Measurements from ENCODE around the gene SETD1A.

SETD1A gene

DNA sequence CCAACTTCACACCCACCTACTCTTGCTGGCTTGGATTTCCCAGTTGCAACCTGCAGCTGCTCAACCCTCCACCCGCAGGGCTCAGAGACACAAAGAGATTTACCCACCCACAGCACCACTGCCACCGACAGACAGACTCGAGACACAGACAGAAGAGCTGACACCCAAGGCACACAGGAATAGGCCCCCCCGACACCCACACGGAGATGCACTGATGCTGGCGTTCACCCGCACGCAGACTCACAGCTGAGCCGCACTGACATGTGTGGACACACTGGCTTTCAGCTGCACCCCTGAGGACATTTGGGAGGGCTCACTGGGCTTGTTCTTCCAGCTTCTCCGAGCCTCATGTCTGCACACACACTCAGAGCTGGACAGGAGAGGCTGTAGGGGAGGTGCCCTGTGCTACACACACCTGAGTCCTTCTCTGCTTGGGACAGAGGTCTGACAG is 44.7 kb downstream of the SETD1A start:
- H3K4me1 ChIP-seq (ENCODE audit: control insufficient read depth, insufficient read depth, low read length), result peaks cover 13% of the 10 kb centered on the region
- H3K27ac ChIP-seq (ENCODE audit: low read depth, low read length), result no peak overlapping the region
- H3K9ac ChIP-seq (ENCODE audit: low read depth, low read length), result no peak overlapping the region
- H3K4me3 ChIP-seq (ENCODE audit: low read depth, low read length), result no peak overlapping the region
- no peaks in the 10 kb centered on the region for H3K9me3 ChIP-seq (ENCODE audit: control insufficient read depth, insufficient read depth, low read length)
- H3K36me3 ChIP-seq (ENCODE audit: control insufficient read depth, insufficient read depth, low read length), result no peaks in the 10 kb centered on the region
- H3K27me3 ChIP-seq (ENCODE audit: control insufficient read depth, insufficient read depth, low read length), result no peaks in the 10 kb centered on the region; the same call in 1 of the 2 replicates

DNA sequence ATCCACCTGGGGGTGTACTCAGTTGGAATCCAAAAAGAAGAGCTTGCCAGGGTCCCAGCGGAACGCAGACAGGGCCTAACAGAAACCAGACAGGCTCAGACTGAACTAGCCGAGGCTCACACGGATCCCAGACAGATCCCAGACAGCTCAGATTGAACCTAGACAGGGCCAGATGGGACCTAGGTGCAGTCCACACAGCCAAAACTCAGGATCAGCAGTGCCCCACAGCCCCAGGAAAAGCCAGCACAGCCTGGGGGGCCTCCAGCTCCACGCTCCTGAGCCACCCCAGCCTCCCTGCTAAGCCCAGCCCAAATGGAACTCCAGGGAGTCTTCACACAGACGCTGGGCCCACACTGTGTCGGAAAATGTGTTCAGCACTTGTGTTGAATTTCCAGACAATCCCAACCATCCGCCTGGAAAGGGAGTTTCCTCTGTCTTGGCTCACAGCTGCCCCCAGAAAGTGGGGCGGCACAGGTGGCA is 45.3 kb downstream of the SETD1A start:
- no peaks in the 10 kb centered on the region for H3K36me3 ChIP-seq (ENCODE audit: control insufficient read depth, insufficient read depth, low read length)
- no peak overlapping the region for H3K27ac ChIP-seq (ENCODE audit: low read depth, low read length)
- H3K4me3 ChIP-seq (ENCODE audit: low read depth, low read length), result no peak overlapping the region
- no peaks in the 10 kb centered on the region; the same call in 1 of the 2 replicates for H3K27me3 ChIP-seq (ENCODE audit: control insufficient read depth, insufficient read depth, low read length)
- no peak overlapping the region for H3K9ac ChIP-seq (ENCODE audit: low read depth, low read length)
- H3K9me3 ChIP-seq (ENCODE audit: control insufficient read depth, insufficient read depth, low read length), result no peaks in the 10 kb centered on the region
- H3K4me1 ChIP-seq (ENCODE audit: control insufficient read depth, insufficient read depth, low read length), result peaks cover 9% of the 10 kb centered on the region

DNA sequence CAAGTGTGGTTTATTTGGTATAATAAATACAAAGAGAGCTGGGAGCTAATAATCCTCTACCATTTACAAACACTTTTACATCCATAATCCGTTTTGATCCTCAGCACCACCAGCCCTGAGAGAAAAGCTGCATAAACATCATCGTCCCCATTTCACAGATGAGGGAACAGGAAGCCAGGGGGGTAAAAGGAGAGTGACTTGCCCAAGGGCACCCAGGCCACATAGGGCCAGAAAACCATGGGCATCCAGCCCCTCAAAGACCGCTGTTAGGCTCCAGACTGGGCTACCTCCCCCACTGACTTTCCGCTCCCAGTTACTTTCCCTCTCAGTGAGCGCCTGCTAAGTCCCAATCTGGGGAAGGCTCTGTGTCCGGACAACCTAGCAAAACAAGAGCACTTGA is 46.2 kb downstream of the SETD1A start:
- no peaks in the 10 kb centered on the region for H3K27me3 ChIP-seq (ENCODE audit: control insufficient read depth, insufficient read depth, low read length)
- H3K27ac ChIP-seq (ENCODE audit: low read depth, low read length), result no peak overlapping the region
- no peak overlapping the region for H3K9ac ChIP-seq (ENCODE audit: low read depth, low read length)
- no peaks in the 10 kb centered on the region for H3K9me3 ChIP-seq (ENCODE audit: control insufficient read depth, insufficient read depth, low read length)
- 0 out of 2 replicates have a peak, but pooled peaks cover under 1% of the 10 kb centered on the region for H3K4me1 ChIP-seq (ENCODE audit: control insufficient read depth, insufficient read depth, low read length)
- H3K4me3 ChIP-seq (ENCODE audit: low read depth, low read length), result no peak overlapping the region
- H3K36me3 ChIP-seq (ENCODE audit: control insufficient read depth, insufficient read depth, low read length), result no peaks in the 10 kb centered on the region

DNA sequence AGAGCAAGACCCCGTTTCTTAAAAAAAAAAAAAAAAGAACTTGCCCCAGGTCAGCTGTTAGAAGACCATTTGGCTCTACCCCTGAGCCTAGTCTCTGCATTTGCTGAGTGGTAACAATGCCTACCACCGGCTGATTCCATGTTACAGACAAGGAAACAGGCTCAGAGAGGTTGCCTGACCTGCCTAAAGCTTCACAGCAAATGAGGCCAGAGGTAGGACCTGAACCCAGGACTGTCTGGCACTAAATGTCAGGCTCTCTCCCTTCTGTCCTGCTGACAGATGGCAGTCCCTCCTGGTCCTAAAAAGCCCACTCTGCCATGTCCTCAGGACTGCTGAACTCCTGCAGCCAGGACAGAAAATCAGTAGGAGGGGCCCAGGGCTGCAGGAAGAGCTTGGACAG is 47.1 kb downstream of the SETD1A start:
- no peaks in the 10 kb centered on the region for H3K9me3 ChIP-seq (ENCODE audit: control insufficient read depth, insufficient read depth, low read length)
- no peak overlapping the region for H3K27ac ChIP-seq (ENCODE audit: low read depth, low read length)
- H3K36me3 ChIP-seq (ENCODE audit: control insufficient read depth, insufficient read depth, low read length), result no peaks in the 10 kb centered on the region
- peaks cover 7% of the 10 kb centered on the region for H3K4me1 ChIP-seq (ENCODE audit: control insufficient read depth, insufficient read depth, low read length)
- H3K9ac ChIP-seq (ENCODE audit: low read depth, low read length), result no peak overlapping the region
- no peak overlapping the region for H3K4me3 ChIP-seq (ENCODE audit: low read depth, low read length)
- H3K27me3 ChIP-seq (ENCODE audit: control insufficient read depth, insufficient read depth, low read length), result no peaks in the 10 kb centered on the region

DNA sequence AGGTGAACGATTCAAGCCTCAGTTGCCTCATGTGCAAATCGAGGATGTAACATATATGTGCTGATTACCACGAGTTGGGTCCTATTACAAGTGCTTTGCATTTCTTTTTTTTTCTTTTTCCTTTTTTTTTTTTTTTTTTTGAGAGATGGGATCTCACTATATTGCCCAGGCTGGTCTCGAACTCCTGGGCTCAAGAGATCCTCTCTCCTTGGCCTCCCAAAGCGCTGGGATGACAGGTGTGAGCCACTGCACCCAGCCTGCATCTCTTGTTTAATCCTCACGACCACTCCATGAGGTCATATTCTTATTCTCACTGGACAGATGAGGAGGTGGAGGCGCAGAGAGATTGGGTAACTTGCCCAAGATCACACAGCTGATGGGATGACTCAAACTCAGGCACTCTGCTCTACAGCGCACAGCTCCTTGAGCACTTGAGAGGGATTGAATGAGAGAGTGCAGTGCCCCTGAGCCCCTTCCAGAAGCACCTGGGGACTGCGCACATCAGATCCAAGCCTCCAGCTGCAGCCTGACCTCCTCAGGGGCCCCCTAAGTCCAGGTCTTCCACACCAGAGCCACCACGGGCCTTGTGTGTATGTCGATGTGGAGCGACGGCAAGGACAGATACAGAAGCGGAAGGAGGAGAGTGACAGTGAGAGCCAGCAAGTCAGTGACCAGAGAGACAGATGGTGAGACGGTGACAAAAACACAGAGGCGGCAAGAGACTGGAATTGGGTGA is 48.0 kb downstream of the SETD1A start:
- Histone ChIP-seq H3K27ac (ENCODE audit: low read depth, low read length) (no peak overlapping the region), H3K36me3 (ENCODE audit: control insufficient read depth, insufficient read depth, low read length) (no peaks in the 10 kb centered on the region), H3K9ac (ENCODE audit: low read depth, low read length) (no peak overlapping the region), H3K4me1 (ENCODE audit: control insufficient read depth, insufficient read depth, low read length) (peaks cover 11% of the 10 kb centered on the region), H3K27me3 (ENCODE audit: control insufficient read depth, insufficient read depth, low read length) (no peaks in the 10 kb centered on the region), H3K9me3 (ENCODE audit: control insufficient read depth, insufficient read depth, low read length) (no peaks in the 10 kb centered on the region), H3K4me3 (ENCODE audit: low read depth, low read length) (no peak overlapping the region)

DNA sequence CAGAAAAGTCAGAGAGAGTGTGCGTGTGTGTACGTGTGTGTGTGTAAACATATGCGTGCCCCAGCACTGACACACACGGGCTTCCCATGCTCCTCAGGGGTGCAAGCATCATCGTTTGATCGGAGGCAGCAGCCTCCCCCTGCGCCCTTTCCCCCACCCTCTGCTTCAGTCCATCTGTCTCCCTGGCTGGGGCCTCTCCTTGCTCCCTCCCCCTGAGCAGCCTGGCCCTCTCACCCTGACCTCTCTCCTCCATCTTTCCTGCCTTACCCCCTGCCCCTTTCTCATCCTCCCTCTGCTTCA is 48.5 kb downstream of the SETD1A start:
- H3K4me3 ChIP-seq (ENCODE audit: low read depth, low read length), result no peak overlapping the region
- H3K9ac ChIP-seq (ENCODE audit: low read depth, low read length), result no peak overlapping the region
- no peaks in the 10 kb centered on the region for H3K27me3 ChIP-seq (ENCODE audit: control insufficient read depth, insufficient read depth, low read length)

DNA sequence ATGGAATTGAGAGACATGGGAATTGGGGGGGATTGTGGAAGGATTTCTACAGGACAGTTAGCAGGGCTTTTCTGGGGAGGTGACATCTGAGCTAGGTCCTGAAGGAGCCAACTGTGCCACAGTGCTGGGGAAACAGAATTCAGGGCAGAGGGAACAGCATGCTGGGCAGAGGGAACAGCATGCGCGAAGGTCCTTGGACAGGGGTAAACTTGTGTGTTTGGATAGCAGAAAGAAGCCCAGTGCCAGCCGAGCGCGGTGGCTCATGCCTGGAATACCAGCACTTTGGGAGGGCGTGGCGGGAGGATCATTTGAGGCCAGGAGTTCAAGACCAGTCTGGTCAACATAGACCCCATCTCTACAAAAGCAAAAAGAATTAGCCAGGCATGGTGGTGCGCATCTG is 49.0 kb downstream of the SETD1A start:
- Histone ChIP-seq H3K27me3 (ENCODE audit: control insufficient read depth, insufficient read depth, low read length) (no peaks in the 10 kb centered on the region), H3K4me1 (ENCODE audit: control insufficient read depth, insufficient read depth, low read length) (peaks cover 13% of the 10 kb centered on the region), H3K9me3 (ENCODE audit: control insufficient read depth, insufficient read depth, low read length) (no peaks in the 10 kb centered on the region), H3K9ac (ENCODE audit: low read depth, low read length) (no peak overlapping the region), H3K27ac (ENCODE audit: low read depth, low read length) (no peak overlapping the region), H3K36me3 (ENCODE audit: control insufficient read depth, insufficient read depth, low read length) (no peaks in the 10 kb centered on the region), H3K4me3 (ENCODE audit: low read depth, low read length) (no peak overlapping the region)

More for the DNA sequence above, 48.5 kb downstream of the SETD1A start:
- H3K36me3 ChIP-seq (ENCODE audit: control insufficient read depth, insufficient read depth, low read length), result no peaks in the 10 kb centered on the region
- H3K27ac ChIP-seq (ENCODE audit: low read depth, low read length), result no peak overlapping the region
- no peaks in the 10 kb centered on the region for H3K9me3 ChIP-seq (ENCODE audit: control insufficient read depth, insufficient read depth, low read length)
- H3K4me1 ChIP-seq (ENCODE audit: control insufficient read depth, insufficient read depth, low read length), result peaks cover 13% of the 10 kb centered on the region

DNA sequence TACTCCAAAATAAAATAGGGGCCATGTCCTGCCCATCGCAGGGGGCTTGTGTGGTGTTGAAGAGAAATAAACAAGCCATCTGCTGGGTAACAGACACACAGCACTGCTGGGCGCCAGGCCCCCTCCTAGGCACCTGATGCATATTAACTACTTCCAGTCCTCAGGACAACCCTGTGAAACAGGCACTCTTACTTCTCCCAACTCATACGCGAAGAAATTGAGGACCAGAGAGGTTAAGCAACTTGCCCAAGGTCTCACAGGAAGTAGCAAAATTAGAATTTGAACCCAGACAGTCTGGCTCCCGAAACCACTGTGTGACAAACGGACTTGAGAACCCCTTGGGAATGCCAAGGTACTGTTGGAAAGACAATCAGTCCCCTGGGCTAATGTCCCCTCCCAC is 50.1 kb downstream of the SETD1A start:
- H3K9me3 ChIP-seq (ENCODE audit: control insufficient read depth, insufficient read depth, low read length), result no peaks in the 10 kb centered on the region
- no peak overlapping the region for H3K9ac ChIP-seq (ENCODE audit: low read depth, low read length)
- no peak overlapping the region for H3K27ac ChIP-seq (ENCODE audit: low read depth, low read length)
- no peaks in the 10 kb centered on the region for H3K36me3 ChIP-seq (ENCODE audit: control insufficient read depth, insufficient read depth, low read length)
- no peak overlapping the region for H3K4me3 ChIP-seq (ENCODE audit: low read depth, low read length)
- H3K4me1 ChIP-seq (ENCODE audit: control insufficient read depth, insufficient read depth, low read length), result peaks cover 13% of the 10 kb centered on the region
- peaks cover 5% of the 10 kb centered on the region; the same call in 1 of the 2 replicates for H3K27me3 ChIP-seq (ENCODE audit: control insufficient read depth, insufficient read depth, low read length)

DNA sequence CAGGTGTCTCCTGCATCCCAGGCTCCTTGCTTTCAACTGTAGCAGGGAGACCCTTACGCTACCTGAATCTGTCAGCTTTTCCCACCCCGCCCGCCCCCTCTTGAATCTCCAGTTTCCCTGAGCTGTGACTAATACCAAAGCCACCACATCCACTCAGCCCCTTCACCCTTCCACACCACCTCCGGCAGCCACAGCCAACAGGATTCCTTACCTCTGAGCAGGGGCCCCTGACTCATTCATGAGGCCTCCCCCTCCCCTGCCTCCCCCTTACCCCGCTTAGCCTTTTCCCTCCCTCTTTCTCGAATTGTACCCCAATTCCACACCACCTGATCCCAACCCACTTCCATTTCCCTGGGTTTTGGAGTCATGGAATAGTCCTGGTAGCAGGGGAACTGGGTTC is 50.6 kb downstream of the SETD1A start:
- H3K9ac ChIP-seq (ENCODE audit: low read depth, low read length), result no peak overlapping the region
- peaks cover 5% of the 10 kb centered on the region; the same call in 1 of the 2 replicates for H3K27me3 ChIP-seq (ENCODE audit: control insufficient read depth, insufficient read depth, low read length)
- no peaks in the 10 kb centered on the region for H3K36me3 ChIP-seq (ENCODE audit: control insufficient read depth, insufficient read depth, low read length)
- H3K9me3 ChIP-seq (ENCODE audit: control insufficient read depth, insufficient read depth, low read length), result no peaks in the 10 kb centered on the region
- H3K27ac ChIP-seq (ENCODE audit: low read depth, low read length), result no peak overlapping the region
- H3K4me3 ChIP-seq (ENCODE audit: low read depth, low read length), result no peak overlapping the region
- peaks cover 13% of the 10 kb centered on the region for H3K4me1 ChIP-seq (ENCODE audit: control insufficient read depth, insufficient read depth, low read length)

DNA sequence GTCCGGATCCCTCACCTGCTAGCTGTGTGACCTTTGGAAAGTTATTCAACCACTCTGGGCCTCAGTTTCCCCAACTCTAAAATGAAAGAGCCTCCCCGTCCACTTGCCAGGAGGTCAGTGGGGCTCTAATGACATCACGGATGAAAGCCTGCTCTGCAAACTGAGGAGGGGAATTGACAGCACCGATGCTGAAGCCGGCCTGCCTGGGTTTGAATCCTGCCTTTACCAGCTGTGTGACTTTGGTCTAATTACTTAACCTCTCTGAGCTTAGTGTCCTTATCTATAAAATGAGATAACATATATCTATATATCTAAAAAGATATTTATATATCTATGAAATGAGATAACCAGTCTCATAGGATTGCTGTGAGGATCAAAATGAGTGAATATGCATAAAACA is 51.0 kb downstream of the SETD1A start:
- H3K9me3 ChIP-seq (ENCODE audit: control insufficient read depth, insufficient read depth, low read length), result no peaks in the 10 kb centered on the region
- no peak overlapping the region for H3K9ac ChIP-seq (ENCODE audit: low read depth, low read length)
- peaks cover 5% of the 10 kb centered on the region; the same call in 1 of the 2 replicates for H3K27me3 ChIP-seq (ENCODE audit: control insufficient read depth, insufficient read depth, low read length)
- H3K4me3 ChIP-seq (ENCODE audit: low read depth, low read length), result no peak overlapping the region
- H3K36me3 ChIP-seq (ENCODE audit: control insufficient read depth, insufficient read depth, low read length), result no peaks in the 10 kb centered on the region
- H3K27ac ChIP-seq (ENCODE audit: low read depth, low read length), result no peak overlapping the region
- peaks cover 13% of the 10 kb centered on the region for H3K4me1 ChIP-seq (ENCODE audit: control insufficient read depth, insufficient read depth, low read length)

DNA sequence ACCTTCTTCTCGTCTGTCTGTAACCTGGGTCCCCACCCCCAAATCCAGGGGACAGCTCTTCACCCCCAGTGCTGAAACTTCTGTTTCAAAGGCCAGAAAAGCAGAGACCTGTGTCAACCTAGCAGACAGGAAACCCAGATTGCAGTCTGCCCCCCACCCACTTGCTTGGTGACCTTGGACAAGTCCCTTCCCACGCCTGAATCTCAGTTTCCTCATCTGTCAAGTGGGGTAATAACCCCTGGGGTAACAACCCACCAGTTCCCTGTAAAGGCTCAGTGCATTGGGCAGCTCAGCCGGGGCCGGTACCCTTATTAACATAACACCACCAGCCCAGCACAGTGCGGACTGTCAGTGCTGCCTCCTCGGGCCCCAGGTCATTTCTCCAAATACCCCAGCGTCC is 51.6 kb downstream of the SETD1A start:
- H3K27ac ChIP-seq (ENCODE audit: low read depth, low read length), result no peak overlapping the region
- H3K4me3 ChIP-seq (ENCODE audit: low read depth, low read length), result peak overlapping the region; percentile 60; the same call in 1 of the 2 replicates
- H3K36me3 ChIP-seq (ENCODE audit: control insufficient read depth, insufficient read depth, low read length), result no peaks in the 10 kb centered on the region
- peaks cover 13% of the 10 kb centered on the region for H3K4me1 ChIP-seq (ENCODE audit: control insufficient read depth, insufficient read depth, low read length)
- no peaks in the 10 kb centered on the region for H3K9me3 ChIP-seq (ENCODE audit: control insufficient read depth, insufficient read depth, low read length)
- H3K27me3 ChIP-seq (ENCODE audit: control insufficient read depth, insufficient read depth, low read length), result peaks cover 5% of the 10 kb centered on the region; the same call in 1 of the 2 replicates
- no peak overlapping the region for H3K9ac ChIP-seq (ENCODE audit: low read depth, low read length)
